ENCODE data around the gene RPN2. TPM values are rescaled to one million over a fixed set of nuclear protein-coding genes. Genes with fewer than 3 reads are reported as not detected.

The RPN2 gene
- total and polyA plus RNA-seq, 9 of the 15 experiments (the other 6 are each of a cell fraction or from before 2014, with no cell fraction given), result 168 to 548 (median 325) TPM

DNA sequence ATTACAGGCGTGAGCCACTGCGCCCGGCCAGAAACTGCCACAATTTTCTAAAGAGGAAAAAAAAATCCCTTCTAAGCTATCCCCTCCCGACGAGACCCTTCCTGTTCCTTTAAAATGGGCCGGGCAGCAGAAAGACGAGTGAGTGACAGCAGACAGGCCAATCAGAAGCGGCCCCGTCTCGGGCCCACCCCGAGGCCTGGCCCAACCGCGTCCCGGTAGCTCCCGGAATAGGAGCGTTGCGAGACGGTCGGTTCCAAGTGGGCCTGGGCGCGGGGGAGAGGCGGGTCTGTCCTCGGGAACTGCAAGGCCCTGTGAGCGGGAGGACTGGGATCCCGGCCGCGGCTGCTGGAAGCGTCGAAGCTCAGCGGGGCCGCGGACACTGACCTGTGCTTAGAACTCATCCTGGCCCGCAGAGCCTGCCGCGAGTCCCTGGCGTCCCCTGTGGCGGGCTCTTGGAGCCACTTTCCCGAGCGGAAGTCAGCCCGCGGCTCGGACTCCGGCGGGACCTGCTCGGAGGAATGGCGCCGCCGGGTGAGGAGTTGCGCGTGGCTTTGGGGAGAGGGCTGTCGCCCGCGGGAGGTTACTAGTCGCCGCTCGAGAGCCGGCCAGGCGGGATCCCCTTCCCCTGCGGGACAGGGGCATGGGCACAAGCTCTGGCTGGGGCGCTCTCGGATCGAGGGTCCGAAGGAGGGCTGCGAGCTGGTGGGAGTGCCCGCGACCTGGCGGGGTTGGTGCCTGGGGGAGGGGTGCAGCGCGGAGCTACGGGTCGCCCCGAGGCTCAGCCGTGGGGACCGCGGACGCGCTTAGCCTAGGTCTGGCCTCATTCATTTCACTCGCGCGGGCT, at the start of gene RPN2, which contains the start of gene MROH8 (continued):
- TF ChIP-seq, protein P1, sequence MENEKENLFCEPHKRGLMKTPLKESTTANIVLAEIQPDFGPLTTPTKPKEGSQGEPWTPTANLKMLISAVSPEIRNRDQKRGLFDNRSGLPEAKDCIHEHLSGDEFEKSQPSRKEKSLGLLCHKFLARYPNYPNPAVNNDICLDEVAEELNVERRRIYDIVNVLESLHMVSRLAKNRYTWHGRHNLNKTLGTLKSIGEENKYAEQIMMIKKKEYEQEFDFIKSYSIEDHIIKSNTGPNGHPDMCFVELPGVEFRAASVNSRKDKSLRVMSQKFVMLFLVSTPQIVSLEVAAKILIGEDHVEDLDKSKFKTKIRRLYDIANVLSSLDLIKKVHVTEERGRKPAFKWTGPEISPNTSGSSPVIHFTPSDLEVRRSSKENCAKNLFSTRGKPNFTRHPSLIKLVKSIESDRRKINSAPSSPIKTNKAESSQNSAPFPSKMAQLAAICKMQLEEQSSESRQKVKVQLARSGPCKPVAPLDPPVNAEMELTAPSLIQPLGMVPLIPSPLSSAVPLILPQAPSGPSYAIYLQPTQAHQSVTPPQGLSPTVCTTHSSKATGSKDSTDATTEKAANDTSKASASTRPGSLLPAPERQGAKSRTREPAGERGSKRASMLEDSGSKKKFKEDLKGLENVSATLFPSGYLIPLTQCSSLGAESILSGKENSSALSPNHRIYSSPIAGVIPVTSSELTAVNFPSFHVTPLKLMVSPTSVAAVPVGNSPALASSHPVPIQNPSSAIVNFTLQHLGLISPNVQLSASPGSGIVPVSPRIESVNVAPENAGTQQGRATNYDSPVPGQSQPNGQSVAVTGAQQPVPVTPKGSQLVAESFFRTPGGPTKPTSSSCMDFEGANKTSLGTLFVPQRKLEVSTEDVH (IDR thresholded peaks at IDR 0.05; ENCODE audit: low read depth, partially characterized antibody), result peak; percentile 52
- TF ChIP-seq ZNF780A (CRISPR knock-in tag; IDR thresholded peaks at IDR 0.05) (no peak), SRF (CRISPR knock-in tag; IDR thresholded peaks at IDR 0.05) (peak in 1 of 2 experiments; percentile 67; a peak in 2 of 4 replicates), ZNF696 (CRISPR knock-in tag; conservative IDR thresholded peaks at IDR 0.05) (no peak), MYBL2 (IDR thresholded peaks at IDR 0.05; ENCODE audit: low read depth) (no peak), MYBL2 (CRISPR knock-in tag; IDR thresholded peaks at IDR 0.05; ENCODE audit: borderline replicate concordance) (no peak), ZNF23 (CRISPR knock-in tag; IDR thresholded peaks at IDR 0.05) (no peak), TBP (optimal IDR thresholded peaks at IDR 0.05; ENCODE audit: low read depth, low read length) (peak; percentile 43), ZNF764 (CRISPR knock-in tag; IDR thresholded peaks at IDR 0.05; ENCODE audit: low read depth) (no peak), NR2C1 (IDR thresholded peaks at IDR 0.05) (no peak), NR2C1 (tag; IDR thresholded peaks at IDR 0.05) (no peak), EZH2 (IDR thresholded peaks at IDR 0.05; ENCODE audit: borderline replicate concordance, low read depth, low read length) (no peak), SMAD2 (IDR thresholded peaks at IDR 0.05; ENCODE audit: low read depth, low read length) (no peak), ZNF282 (CRISPR knock-in tag; IDR thresholded peaks at IDR 0.05) (no peak)
- TF ChIP-seq, protein P2, sequence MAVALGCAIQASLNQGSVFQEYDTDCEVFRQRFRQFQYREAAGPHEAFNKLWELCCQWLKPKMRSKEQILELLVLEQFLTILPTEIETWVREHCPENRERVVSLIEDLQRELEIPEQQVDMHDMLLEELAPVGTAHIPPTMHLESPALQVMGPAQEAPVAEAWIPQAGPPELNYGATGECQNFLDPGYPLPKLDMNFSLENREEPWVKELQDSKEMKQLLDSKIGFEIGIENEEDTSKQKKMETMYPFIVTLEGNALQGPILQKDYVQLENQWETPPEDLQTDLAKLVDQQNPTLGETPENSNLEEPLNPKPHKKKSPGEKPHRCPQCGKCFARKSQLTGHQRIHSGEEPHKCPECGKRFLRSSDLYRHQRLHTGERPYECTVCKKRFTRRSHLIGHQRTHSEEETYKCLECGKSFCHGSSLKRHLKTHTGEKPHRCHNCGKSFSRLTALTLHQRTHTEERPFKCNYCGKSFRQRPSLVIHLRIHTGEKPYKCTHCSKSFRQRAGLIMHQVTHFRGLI (CRISPR knock-in tag; IDR thresholded peaks at IDR 0.05), result no peak
- TF ChIP-seq, protein P3, sequence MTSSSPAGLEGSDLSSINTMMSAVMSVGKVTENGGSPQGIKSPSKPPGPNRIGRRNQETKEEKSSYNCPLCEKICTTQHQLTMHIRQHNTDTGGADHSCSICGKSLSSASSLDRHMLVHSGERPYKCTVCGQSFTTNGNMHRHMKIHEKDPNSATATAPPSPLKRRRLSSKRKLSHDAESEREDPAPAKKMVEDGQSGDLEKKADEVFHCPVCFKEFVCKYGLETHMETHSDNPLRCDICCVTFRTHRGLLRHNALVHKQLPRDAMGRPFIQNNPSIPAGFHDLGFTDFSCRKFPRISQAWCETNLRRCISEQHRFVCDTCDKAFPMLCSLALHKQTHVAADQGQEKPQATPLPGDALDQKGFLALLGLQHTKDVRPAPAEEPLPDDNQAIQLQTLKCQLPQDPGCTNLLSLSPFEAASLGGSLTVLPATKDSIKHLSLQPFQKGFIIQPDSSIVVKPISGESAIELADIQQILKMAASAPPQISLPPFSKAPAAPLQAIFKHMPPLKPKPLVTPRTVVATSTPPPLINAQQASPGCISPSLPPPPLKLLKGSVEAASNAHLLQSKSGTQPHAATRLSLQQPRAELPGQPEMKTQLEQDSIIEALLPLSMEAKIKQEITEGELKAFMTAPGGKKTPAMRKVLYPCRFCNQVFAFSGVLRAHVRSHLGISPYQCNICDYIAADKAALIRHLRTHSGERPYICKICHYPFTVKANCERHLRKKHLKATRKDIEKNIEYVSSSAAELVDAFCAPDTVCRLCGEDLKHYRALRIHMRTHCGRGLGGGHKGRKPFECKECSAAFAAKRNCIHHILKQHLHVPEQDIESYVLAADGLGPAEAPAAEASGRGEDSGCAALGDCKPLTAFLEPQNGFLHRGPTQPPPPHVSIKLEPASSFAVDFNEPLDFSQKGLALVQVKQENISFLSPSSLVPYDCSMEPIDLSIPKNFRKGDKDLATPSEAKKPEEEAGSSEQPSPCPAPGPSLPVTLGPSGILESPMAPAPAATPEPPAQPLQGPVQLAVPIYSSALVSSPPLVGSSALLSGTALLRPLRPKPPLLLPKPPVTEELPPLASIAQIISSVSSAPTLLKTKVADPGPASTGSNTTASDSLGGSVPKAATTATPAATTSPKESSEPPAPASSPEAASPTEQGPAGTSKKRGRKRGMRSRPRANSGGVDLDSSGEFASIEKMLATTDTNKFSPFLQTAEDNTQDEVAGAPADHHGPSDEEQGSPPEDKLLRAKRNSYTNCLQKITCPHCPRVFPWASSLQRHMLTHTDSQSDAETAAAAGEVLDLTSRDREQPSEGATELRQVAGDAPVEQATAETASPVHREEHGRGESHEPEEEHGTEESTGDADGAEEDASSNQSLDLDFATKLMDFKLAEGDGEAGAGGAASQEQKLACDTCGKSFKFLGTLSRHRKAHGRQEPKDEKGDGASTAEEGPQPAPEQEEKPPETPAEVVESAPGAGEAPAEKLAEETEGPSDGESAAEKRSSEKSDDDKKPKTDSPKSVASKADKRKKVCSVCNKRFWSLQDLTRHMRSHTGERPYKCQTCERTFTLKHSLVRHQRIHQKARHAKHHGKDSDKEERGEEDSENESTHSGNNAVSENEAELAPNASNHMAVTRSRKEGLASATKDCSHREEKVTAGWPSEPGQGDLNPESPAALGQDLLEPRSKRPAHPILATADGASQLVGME (CRISPR knock-in tag; IDR thresholded peaks at IDR 0.05), result no peak
- TF ChIP-seq, protein P4, sequence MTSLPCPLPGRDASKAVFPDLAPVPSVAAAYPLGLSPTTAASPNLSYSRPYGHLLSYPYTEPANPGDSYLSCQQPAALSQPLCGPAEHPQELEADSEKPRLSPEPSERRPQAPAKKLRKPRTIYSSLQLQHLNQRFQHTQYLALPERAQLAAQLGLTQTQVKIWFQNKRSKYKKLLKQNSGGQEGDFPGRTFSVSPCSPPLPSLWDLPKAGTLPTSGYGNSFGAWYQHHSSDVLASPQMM (CRISPR knock-in tag; IDR thresholded peaks at IDR 0.05), result no peak
